GM19193 (cell line): ENCODE data around the gene SF3A2.

Experiments
- POLR2A ChIP-seq: IDR thresholded peaks from 4 replicates; pipeline ENCODE4 v1.6.1; 2011; ENCODE audit not compliant: insufficient read depth, insufficient read length; ENCODE audit errors: extremely low read depth

SF3A2 gene

DNA sequence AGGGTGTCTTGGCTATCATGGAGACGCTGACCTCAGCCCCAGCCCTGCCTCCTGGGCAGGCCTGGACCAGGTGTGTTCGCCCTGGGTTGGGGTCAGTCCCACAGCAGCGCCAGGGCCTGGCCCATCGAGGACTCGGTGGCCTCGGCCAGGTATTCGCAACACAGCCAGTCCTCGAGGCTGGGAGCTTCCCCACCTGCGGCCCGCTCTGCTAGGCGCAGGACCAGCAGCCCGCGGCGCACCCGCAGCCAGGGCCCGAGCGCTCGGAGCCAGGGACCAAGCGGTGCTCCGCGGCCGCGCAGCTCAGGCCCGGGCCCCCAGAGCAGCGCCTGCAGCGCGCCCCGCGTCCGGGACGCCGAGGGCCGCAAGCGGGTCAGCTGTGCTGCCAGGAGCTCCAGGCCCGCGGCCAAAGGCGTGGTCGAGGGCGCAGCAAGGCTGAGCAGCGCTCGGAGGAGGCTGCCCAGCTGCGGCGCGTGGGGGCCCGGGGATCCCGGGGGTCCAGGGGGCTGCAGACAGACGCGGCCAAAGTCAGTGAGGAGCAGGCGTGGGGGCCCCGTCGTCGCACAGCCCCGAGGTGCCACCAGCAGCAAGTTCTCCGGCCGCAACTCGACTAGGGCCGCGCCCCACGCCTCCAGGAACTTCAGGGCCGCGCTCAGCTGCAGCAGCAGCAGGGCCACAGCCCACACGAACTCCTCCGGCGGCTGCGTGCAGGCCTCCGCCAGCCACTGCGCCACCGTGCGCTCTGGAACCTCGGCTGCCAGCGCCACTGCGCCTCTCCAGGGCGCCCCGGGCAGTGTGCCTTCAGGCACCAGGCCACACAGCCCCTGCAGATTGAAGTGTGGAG lies 39.2 kb downstream of the SF3A2 start:
- no peak for TF ChIP-seq POLR2A

DNA sequence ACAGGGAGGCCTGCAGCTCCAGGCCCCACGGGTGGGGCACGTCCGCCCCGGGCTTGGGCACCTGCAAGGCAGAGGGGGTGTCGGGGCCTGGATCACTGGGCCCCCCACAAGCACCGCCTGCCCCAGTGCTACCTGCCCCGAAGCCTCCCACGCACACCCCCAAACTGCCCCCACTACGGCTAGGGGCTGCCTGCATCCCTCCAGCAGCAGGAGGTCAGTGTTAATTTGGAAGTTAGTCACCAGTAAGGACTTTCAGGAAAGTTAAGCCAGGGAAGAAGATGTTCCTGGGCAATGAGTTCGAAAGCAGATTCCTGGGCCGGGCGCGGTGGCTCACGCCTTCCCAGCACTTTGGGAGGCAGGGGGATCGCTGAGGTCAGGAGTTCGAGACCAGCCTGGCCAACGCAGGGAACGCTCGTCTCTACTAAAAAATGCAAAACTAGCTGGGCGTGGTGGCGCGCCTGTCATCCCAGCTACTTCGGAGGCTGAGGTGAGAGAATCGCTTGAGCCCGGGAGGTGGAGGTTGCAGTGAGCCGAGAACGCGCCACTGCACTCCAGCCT lies 39.9 kb downstream of the SF3A2 start:
- TF ChIP-seq POLR2A: peak; percentile 5

DNA sequence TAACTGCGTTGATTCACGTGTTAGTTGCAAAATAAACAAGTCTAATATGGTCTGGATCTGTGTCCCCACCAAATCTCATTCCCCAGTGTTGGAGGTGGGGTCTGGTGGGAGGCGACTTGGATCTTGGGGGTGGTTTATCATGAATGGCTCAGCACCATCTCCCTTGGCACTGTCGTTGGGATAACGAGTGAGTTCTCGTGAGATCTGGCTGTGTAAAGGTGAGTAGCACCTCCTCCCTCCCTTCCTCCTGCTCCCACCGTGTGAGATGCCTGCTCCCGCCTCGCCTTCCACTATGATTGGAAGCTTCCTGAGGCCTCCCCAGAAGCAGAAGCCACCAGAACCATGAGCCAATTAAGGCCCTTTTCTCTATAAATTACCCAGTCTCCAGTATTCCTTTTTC lies 40.5 kb downstream of the SF3A2 start:
- TF ChIP-seq POLR2A: no peak

DNA sequence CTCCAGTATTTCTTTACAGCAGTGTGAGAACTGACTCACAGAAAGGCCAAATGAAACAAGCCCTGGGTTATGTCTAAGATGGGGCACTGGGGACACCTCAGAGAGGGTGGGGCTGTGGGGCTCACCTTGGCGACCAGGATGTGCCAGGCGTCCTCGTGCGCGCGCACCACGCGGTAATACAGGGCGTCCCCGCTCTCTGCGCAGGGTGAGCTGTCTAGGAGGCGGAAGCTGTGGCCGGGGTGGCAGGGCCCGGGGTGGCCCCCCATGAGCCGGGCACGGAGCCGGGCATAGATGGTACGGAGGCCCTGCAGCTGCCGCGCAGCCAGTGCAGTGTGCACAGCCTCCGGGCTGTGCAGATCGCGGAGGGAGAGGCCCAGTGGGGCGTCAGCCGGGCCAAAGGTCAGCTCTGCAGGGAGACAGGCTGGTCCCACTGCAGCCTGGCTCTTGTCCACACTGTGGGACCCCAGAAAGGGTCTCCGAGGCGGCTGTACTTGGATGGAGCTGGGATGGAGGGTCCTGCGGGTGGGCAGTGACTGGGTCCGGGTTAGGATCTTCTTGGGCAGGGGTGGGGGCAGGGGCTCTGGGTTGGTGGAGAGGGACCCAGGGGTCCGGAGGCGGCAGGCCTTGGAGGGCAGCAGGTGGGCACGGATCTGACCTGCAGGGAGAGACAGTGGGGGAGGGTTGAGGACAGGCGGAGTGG lies 42.0 kb downstream of the SF3A2 start:
- no peak for TF ChIP-seq POLR2A

DNA sequence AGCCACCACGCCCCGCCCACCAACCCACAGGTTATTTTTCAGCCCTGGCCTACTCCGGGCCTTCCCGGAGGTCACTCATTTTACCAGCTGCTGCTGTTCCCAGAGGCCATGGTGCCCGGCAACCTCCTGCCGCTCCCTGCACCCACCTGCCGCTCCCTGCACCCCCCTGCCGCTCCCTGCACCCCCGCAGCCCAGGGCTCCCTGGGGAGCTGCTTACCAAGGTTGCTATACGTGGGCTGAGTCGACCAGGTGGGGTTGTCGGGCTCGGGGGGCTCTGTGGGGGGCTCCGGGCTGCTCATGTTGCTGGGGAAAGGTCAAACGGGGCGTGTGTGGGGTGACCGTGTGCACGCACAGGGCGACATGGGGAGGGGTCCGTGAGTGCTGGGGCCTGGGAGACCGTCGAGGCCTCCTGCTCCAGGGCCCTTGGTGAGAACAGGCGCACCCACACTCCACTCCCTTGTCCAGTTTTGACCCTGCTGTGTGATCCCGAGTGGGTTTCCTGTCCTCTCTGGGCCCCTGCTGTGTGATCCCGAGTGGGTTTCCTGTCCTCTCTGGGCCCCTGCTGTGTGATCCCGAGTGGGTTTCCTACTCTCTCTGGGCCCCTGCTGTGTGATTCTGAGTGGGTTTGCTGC lies 44.1 kb downstream of the SF3A2 start:
- no peak for TF ChIP-seq POLR2A

DNA sequence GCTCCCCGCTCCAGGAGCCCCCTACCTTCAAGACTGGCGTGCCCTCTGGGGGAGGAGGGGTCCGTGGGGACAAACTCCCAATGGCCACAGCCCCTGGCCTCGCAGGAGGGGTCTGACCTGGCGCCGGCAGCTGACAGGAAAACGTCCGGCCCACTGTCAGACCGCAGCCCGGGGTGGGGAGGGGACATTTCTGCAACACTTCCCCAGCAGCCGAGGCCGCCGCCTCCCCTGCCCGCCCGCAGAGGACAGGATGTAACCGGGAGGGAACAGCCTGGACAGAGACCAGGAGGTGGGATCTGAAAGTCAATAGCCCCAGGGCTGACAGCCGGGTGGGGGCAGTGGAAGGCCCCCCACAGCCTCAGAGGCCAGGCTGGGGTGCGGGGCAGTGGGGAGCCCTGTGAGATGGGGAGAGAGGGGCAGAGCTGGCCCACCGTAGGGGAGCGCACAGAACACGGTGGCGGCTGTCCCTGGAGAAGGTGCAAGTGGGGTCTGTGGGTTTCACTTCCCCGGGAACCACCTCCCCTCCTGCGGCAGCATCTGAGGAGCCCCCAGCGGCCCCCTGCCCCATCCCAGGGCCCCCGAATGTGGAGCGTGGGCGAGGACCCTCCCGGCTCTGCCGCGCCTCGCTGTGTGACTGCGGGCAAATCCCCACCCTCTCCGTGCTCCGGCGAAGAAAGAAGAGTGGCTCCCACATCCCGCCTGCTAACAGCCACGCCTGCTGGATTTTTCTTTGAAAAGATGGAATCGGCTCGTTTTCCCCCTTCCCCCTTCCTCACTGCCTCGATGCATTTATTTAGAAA lies 45.6 kb downstream of the SF3A2 start, which contains the start of gene PEAK3:
PEAK3 (minus strand) TSS at position 114 of the 800 bp plus-strand sequence. CDS start 1,244 bp downstream, outside the sequence.
- TF ChIP-seq POLR2A: no peak

DNA sequence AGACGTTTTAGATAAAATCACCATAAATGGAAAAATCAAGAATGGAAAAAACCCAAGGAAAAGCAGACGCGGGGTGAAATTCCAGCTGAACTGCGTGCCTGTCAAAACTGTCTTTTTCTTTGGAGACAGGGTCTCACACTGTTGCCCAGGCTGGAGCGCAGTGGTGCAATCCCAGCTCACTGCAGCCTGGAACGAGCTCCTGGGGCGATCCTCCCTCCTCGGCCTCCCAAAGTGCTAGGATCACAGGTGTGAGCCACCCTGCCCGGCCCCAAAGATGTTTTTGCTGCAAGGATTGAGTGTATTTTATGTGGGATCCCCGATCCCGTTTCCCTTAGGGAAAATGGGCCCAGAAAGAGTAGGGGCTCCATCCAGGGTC lies 46.2 kb downstream of the SF3A2 start:
- no peak for TF ChIP-seq POLR2A

DNA sequence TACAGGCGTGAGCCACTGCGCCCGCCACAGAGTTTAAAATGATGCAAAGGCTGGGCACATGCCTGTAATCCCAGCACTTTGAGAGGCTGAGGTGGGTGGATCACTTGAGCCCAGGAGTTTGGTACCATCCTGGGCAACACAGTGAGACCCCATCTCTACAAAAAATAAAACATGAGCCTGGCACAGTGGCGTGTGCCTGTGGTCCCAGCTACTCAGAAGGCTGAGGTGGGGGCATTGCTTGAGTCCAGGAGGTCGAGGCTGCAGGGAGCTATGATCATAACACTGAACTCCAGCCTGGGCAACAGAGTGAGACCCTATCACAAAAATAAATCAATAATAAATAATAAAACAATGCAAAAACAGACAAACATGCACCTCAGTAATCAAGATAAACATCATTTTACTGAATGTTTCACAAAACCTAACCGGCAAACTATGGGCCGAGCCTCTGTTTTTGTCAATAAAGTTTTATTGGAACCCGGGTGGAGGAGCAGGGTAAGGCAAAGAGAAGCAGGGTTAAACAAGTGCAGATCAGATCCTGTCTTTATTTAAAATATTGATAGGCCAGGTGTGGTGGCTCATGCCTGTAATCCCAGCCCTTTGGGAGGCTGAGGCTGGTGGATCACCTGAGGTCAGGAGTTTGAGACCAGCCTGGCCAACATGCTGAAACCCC lies 47.3 kb downstream of the SF3A2 start:
- no peak for TF ChIP-seq POLR2A

DNA sequence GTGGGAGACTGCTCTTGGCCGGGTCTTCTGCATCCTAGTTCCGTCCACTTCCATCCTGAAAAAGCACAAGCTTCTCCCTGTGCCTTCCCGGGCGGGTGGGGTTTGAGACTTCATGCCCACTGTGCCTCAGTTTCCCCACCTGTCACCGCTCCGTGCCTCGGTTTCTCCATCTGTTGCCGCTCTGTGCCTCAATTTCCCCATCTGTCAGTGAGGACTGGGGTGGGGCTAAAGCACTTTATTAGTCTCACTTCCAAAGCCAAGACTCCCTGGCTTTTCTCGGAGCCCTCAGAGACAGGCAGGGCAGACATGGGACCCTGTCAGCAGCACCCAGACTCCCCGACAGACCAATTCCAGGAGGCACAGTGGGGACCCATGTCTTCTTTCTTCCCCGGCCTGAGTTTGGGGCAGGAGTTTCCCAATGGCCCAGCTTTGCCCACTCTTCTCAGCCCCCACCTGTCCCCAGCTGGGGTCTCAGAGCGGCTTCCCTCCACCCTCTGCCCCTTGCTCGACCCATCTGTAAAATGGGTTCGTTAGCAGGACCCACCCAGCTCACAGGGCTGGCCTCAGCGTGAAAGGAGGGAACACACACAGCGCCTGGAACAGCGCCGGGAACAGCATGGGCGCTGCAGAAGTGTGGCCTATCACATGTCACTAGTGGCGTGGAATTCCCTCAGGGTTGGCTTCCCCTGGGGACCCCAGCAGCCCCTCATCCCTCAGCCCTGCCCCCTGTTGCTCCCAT lies 49.9 kb downstream of the SF3A2 start:
- TF ChIP-seq POLR2A: no peak

DNA sequence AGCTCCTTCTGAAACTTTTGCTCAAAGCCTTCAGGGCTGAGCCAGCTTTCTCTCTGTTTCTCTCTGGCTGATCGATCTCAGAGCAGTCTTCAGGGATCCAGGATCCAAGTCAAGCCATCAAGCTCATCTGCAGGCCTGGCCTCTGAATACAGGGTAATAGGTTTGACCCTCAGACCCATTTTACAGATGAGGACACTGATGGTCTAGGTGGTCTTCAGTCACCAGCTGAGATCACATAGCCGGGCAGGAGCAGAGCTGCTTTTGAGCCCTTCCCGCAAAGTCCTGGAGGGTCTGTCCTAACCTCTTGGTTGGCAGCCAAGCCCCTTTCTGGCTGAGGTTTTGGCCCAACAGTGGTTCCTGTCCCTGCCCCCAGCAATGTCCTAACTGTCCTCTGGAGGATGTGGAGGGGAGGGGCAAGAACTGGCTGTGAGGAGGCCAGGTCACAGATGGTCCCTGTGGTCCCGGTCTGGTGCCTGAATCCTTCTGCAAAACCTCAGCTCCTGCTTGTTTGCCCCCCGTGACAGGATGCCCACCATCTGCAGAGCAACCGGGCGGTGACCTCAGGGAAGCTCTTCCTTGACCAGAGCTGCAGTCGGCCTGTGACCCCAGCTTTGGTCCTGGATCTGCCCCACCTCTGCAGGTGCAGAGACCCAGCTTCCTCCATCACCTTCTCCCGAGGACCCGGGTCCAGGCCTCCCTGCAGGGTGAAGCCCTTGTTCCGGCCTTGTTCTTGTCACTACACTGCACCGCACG lies 51.1 kb downstream of the SF3A2 start:
- TF ChIP-seq POLR2A: no peak

DNA sequence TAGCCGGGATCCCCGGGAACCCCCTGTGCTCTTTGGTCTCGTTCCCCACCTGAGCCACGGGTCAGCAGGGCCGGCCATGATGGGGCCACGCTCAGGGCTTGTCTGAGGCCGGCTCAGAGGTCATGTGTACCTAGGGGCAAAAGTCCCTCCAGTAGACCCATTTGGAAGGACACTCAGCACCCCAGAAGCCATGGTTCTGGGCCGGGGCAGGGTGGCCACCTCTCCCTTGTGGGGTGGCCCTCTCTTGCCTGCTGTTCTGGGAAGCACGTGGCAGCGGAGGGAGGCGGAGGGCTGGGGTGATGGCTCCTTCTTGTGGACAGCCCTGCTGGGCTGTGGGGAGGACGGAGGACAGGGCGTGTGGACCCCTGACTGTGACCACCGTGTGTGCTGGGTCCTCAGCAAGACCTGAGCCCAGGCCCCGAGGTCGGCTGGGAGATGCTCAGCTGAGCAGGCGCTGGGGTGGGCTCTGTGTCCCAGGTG lies 51.8 kb downstream of the SF3A2 start:
- TF ChIP-seq POLR2A: no peak
